Astrocyte of the cerebellum (primary cell): ENCODE measurements around the gene SHROOM3.

Experiments
- DNase-seq: peaks from one replicate; pipeline ENCODE4 v3.0.0-alpha.2; 2011; ENCODE audit warnings: low read depth
- H3K4me3 ChIP-seq: 2 replicates; pipeline ENCODE4 v1.5.1; 2011; ENCODE audit warnings: mild to moderate bottlenecking, low read depth, low read length, moderate library complexity
- in situ Hi-C: cut with HindIII; loops from 2 replicates; pipeline ENCODE4 v1.10.0; 2017; ENCODE audit warnings: low sequenced_read_pairs
- TF ChIP-seq, protein P1 (sequence below): IDR thresholded peaks from 2 replicates; pipeline ENCODE4 v1.5.1; 2012; ENCODE audit warnings: low read length, low read depth, moderate library complexity, mild to moderate bottlenecking; ENCODE audit errors: missing control alignments

SHROOM3 gene

GRCh38 chr4:76515975-76516843, 81.2 kb downstream of the SHROOM3 start:
- TF ChIP-seq, protein P1, sequence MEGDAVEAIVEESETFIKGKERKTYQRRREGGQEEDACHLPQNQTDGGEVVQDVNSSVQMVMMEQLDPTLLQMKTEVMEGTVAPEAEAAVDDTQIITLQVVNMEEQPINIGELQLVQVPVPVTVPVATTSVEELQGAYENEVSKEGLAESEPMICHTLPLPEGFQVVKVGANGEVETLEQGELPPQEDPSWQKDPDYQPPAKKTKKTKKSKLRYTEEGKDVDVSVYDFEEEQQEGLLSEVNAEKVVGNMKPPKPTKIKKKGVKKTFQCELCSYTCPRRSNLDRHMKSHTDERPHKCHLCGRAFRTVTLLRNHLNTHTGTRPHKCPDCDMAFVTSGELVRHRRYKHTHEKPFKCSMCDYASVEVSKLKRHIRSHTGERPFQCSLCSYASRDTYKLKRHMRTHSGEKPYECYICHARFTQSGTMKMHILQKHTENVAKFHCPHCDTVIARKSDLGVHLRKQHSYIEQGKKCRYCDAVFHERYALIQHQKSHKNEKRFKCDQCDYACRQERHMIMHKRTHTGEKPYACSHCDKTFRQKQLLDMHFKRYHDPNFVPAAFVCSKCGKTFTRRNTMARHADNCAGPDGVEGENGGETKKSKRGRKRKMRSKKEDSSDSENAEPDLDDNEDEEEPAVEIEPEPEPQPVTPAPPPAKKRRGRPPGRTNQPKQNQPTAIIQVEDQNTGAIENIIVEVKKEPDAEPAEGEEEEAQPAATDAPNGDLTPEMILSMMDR, result no peak
- in situ Hi-C loops, result no loop called here
- no peak for DNase-seq
- no peak overlapping the region for H3K4me3 ChIP-seq

- in situ Hi-C loops, result no loop called here
- no peak for DNase-seq
- TF ChIP-seq, protein P1, result no peak
- no peak overlapping the region for H3K4me3 ChIP-seq
Observed at GRCh38 chr4:76518241-76518640, 83.2 kb downstream of the SHROOM3 start.

DNA sequence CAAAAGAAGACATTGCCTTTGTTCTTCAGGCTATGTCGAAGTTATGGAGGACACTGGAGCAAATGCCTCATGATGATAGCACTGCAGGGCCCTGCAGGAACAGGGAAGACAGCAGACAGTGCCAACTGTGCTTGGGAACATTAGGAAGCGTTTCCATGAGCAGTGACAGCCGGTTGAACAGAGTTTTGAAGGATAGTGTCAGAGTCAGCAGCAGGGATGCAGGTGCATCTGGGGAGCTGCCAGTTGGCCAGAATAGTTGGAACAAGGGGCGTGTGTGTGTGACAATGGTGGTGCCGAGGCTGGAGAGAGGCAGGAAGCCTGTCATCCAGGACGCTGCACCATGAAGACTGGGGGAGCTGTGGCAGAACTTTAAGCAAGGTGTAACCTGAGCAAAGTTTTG, 88.6 kb downstream of the SHROOM3 start:
- no peak overlapping the region for H3K4me3 ChIP-seq
- no peak for DNase-seq
- in situ Hi-C loops, result no loop called here
- TF ChIP-seq, protein P1, result no peak

DNA sequence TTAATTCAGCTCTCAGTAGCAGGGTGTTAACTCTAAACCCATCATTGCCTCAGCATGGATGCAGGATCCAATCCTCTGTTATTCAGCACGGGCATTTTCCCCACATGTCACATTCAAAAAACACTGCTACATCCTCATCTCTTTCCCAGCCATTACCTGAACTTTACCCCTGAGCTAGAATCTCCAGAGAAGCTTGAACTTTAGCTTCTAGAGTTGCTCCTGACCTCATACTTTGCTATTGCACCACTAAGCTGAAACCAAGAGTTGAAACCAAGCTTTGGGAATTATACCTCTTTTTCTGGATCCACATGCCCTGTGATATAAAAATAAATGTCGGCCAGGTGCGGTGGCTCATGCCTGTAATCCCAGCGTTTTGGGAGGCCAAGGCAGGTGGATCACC, 90.7 kb downstream of the SHROOM3 start:
- no peak for DNase-seq
- in situ Hi-C loops, result loop anchor here (25.0 kb wide), 1 partner anchor 437 kb away; no protein-coding TSS in a partner anchor
- no peak overlapping the region for H3K4me3 ChIP-seq
- TF ChIP-seq, protein P1, result no peak

GRCh38 chr4:76526585-76526990, 91.6 kb downstream of the SHROOM3 start:
- in situ Hi-C loops, result loop anchor here (25.0 kb wide), 1 partner anchor 436 kb away; no protein-coding TSS in a partner anchor

DNA sequence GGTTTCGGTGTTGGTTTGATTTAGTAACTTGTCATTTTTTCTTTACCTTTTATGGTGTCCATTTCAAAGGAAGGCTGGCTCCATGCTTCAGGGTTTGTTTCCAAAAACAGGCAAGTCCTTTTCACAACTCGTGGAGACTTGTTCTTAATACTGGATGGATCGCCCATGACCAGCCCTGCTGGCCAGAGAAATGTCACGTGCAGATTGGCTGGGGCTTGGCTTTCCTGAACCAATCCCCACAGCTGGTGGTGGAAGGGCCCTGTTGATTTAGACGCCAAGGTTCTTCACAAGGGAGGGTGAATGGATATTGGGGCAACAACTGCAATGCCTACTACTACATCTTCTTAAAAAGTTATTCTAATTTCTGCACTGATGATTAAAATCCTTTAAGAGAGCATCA, 92.6 kb downstream of the SHROOM3 start:
- TF ChIP-seq, protein P1, result no peak
- in situ Hi-C loops, result loop anchor here (25.0 kb wide), 1 partner anchor 435 kb away; no protein-coding TSS in a partner anchor
- DNase-seq, result no peak
- H3K4me3 ChIP-seq, result no peak overlapping the region

More at GRCh38 chr4:76526585-76526990, 91.6 kb downstream of the SHROOM3 start:
- H3K4me3 ChIP-seq, result no peak overlapping the region
- TF ChIP-seq, protein P1, result no peak
- DNase-seq, result no peak
